HEK293 (cell line): ENCODE data around the gene RHBDL3.
A peak's percentile ranks its signal among the peaks of the same experiment; 100 is the strongest.

Experiments
- CTCF ChIA-PET: fragments of 350-600 bp; formaldehyde crosslinking; extraction: SDS; loops from one replicate; lab custom pipeline; 2021; ENCODE audit warnings: antibody characterized with exemption; lab: Yijun Ruan, JAX
- POLR2A ChIA-PET: fragments of 300-600 bp; formaldehyde crosslinking; extraction: SDS; loops from one replicate; lab custom pipeline; 2020; ENCODE audit warnings: antibody characterized with exemption, inconsistent platforms; lab: Yijun Ruan, JAX
- H3K27ac ChIP-seq: fragments of 200-500 bp; sonication (Bioruptor generic); 2 replicates; pipeline ENCODE4 v1.5.1; 2014; ENCODE audit warnings: low read depth, low read length, control low read depth, inconsistent platforms; ENCODE audit errors: extremely low read depth
- H3K36me3 ChIP-seq, 2 experiments: fragments of 200-500 bp in 1 of 2; sonication (Bioruptor generic) in 1 of 2; 1 replicate in 1 of 2; 2 replicates in 1 of 2; pipeline ENCODE4 v1.5.1; 2014 to 2017; ENCODE audit warnings: inconsistent platforms in 2 of 2, low read length in 2 of 2; ENCODE audit not compliant: control insufficient read depth in 2 of 2, insufficient read depth in 1 of 2
- H3K4me1 ChIP-seq: fragments of 200-500 bp; sonication (Bioruptor generic); 2 replicates; pipeline ENCODE4 v1.5.1; 2014; ENCODE audit warnings: mild to moderate bottlenecking, low read length, inconsistent platforms; ENCODE audit not compliant: control insufficient read depth, insufficient read depth
- H3K4me3 ChIP-seq: 2 replicates; pipeline ENCODE4 v1.5.1; 2011; ENCODE audit warnings: low read depth, mild to moderate bottlenecking, control low read depth, low read length, moderate library complexity
- H3K9me3 ChIP-seq: fragments of 200-500 bp; sonication (Bioruptor generic); 2 replicates; pipeline ENCODE4 v1.5.1; 2014; ENCODE audit warnings: low read depth, low read length, inconsistent platforms; ENCODE audit not compliant: control insufficient read depth, insufficient read depth
- FEZF1 ChIP-seq: fragments of 450-650 bp; formaldehyde crosslinking; IDR thresholded peaks from 2 replicates; pipeline ENCODE4 v1.5.1; 2016; ENCODE audit warnings: missing biosample characterization, missing genetic modification characterization
- KLF8 ChIP-seq: fragments of 450-650 bp; formaldehyde crosslinking; IDR thresholded peaks from 2 replicates; pipeline ENCODE4 v1.5.1; 2016; ENCODE audit warnings: missing biosample characterization, missing genetic modification characterization
- SP2 ChIP-seq: fragments of 450-650 bp; formaldehyde crosslinking; IDR thresholded peaks from 2 replicates; pipeline ENCODE4 v1.5.1; 2016; ENCODE audit warnings: missing biosample characterization, missing genetic modification characterization
- YY2 ChIP-seq: fragments of 450-650 bp; formaldehyde crosslinking; IDR thresholded peaks from 2 replicates; pipeline ENCODE4 v1.5.1; 2016; ENCODE audit warnings: missing biosample characterization, missing genetic modification characterization
- ZBTB20 ChIP-seq: fragments of 450-650 bp; formaldehyde crosslinking; IDR thresholded peaks from 2 replicates; pipeline ENCODE4 v1.5.1; 2016; ENCODE audit warnings: missing biosample characterization, missing genetic modification characterization
- ZFHX2 ChIP-seq: fragments of 450-650 bp; formaldehyde crosslinking; conservative IDR thresholded peaks from 2 replicates; pipeline ENCODE4 v1.5.1; 2016; ENCODE audit warnings: missing biosample characterization, missing genetic modification characterization
- ZNF174 ChIP-seq: fragments of 450-650 bp; formaldehyde crosslinking; IDR thresholded peaks from 2 replicates; pipeline ENCODE4 v1.5.0; 2017; ENCODE audit warnings: missing biosample characterization, mild to moderate bottlenecking, missing genetic modification characterization
- ZNF223 ChIP-seq: fragments of 450-650 bp; formaldehyde crosslinking; IDR thresholded peaks from 2 replicates; pipeline ENCODE4 v1.5.1; 2016; ENCODE audit warnings: missing biosample characterization, missing genetic modification characterization
- ZNF624 ChIP-seq: fragments of 450-650 bp; formaldehyde crosslinking; IDR thresholded peaks from 2 replicates; pipeline ENCODE4 v1.5.1; 2017; ENCODE audit warnings: missing biosample characterization, missing genetic modification characterization
- ZNF664 ChIP-seq: fragments of 450-650 bp; formaldehyde crosslinking; IDR thresholded peaks from 2 replicates; pipeline ENCODE4 v1.5.1; 2016; ENCODE audit warnings: missing biosample characterization, missing genetic modification characterization
- ZNF76 ChIP-seq: fragments of 450-650 bp; formaldehyde crosslinking; IDR thresholded peaks from 2 replicates; pipeline ENCODE4; 2016; ENCODE audit warnings: low read depth, missing biosample characterization, missing genetic modification characterization, borderline replicate concordance
- ZNF791 ChIP-seq: fragments of 450-650 bp; formaldehyde crosslinking; IDR thresholded peaks from 2 replicates; pipeline ENCODE4 v1.5.1; 2016; ENCODE audit warnings: missing biosample characterization, missing genetic modification characterization
- ZSCAN30 ChIP-seq: fragments of 450-650 bp; IDR thresholded peaks from 2 replicates; pipeline ENCODE4 v1.5.1; 2018; ENCODE audit warnings: missing biosample characterization, mild to moderate bottlenecking, missing genetic modification characterization, moderate library complexity
- ZXDB ChIP-seq: fragments of 450-650 bp; formaldehyde crosslinking; IDR thresholded peaks from 2 replicates; pipeline ENCODE4 v1.5.1; 2016; ENCODE audit warnings: missing biosample characterization, missing genetic modification characterization
- TF ChIP-seq, protein P1 (sequence below): sonication (generic); formaldehyde crosslinking; IDR thresholded peaks from 2 replicates; pipeline ENCODE4 v1.8.1; 2022; ENCODE audit warnings: mild to moderate bottlenecking, moderate library complexity, missing genetic modification reagents
- TF ChIP-seq, protein P2 (sequence below): fragments of 450-650 bp; formaldehyde crosslinking; IDR thresholded peaks from 2 replicates; pipeline ENCODE4 v1.5.1; 2016; ENCODE audit warnings: missing biosample characterization, missing genetic modification characterization
- TF ChIP-seq, protein P3 (sequence below): fragments of 450-650 bp; formaldehyde crosslinking; IDR thresholded peaks from 2 replicates; pipeline ENCODE4 v1.5.1; 2016; ENCODE audit warnings: missing biosample characterization, missing genetic modification characterization
- TF ChIP-seq, protein P4 (sequence below): fragments of 450-650 bp; formaldehyde crosslinking; IDR thresholded peaks from 2 replicates; pipeline ENCODE4 v1.5.1; 2016; ENCODE audit warnings: missing biosample characterization, missing genetic modification characterization, borderline replicate concordance
- TF ChIP-seq, protein P5 (sequence below): fragments of 450-650 bp; formaldehyde crosslinking; IDR thresholded peaks from 2 replicates; pipeline ENCODE4 v1.5.1; 2016; ENCODE audit warnings: missing biosample characterization, missing genetic modification characterization

Gene RHBDL3

DNA sequence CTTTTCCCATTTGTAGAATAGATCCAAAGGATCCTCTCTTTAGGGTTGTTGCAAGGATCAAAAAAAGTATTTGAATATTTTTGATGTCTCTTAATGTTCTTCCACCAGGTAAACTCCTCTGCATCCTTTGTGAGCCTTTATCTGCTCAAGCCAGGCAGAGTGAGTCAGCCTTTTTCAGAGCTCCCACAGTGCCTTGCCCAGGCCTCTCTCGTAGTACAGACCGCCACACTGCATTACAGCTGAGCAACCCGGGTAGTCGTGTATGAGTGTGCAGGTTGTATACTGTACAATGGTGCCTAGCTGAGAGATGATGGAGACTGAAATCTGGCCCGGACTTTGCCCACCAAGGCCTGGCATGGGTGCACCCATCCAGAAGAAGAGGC is 20.9 kb downstream of the RHBDL3 start:
- H3K4me3 ChIP-seq, result no peak overlapping the region
- TF ChIP-seq, protein P1, sequence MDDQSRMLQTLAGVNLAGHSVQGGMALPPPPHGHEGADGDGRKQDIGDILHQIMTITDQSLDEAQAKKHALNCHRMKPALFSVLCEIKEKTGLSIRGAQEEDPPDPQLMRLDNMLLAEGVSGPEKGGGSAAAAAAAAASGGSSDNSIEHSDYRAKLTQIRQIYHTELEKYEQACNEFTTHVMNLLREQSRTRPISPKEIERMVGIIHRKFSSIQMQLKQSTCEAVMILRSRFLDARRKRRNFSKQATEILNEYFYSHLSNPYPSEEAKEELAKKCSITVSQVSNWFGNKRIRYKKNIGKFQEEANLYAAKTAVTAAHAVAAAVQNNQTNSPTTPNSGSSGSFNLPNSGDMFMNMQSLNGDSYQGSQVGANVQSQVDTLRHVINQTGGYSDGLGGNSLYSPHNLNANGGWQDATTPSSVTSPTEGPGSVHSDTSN (CRISPR knock-in tag), result no peak
- TF ChIP-seq KLF8 (tag by site-specific recombination) (no peak), ZNF223 (tag by site-specific recombination) (no peak), ZFHX2 (tag by site-specific recombination) (no peak)
- TF ChIP-seq, protein P2, sequence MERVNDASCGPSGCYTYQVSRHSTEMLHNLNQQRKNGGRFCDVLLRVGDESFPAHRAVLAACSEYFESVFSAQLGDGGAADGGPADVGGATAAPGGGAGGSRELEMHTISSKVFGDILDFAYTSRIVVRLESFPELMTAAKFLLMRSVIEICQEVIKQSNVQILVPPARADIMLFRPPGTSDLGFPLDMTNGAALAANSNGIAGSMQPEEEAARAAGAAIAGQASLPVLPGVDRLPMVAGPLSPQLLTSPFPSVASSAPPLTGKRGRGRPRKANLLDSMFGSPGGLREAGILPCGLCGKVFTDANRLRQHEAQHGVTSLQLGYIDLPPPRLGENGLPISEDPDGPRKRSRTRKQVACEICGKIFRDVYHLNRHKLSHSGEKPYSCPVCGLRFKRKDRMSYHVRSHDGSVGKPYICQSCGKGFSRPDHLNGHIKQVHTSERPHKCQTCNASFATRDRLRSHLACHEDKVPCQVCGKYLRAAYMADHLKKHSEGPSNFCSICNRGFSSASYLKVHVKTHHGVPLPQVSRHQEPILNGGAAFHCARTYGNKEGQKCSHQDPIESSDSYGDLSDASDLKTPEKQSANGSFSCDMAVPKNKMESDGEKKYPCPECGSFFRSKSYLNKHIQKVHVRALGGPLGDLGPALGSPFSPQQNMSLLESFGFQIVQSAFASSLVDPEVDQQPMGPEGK, result no peak
- TF ChIP-seq, protein P3, sequence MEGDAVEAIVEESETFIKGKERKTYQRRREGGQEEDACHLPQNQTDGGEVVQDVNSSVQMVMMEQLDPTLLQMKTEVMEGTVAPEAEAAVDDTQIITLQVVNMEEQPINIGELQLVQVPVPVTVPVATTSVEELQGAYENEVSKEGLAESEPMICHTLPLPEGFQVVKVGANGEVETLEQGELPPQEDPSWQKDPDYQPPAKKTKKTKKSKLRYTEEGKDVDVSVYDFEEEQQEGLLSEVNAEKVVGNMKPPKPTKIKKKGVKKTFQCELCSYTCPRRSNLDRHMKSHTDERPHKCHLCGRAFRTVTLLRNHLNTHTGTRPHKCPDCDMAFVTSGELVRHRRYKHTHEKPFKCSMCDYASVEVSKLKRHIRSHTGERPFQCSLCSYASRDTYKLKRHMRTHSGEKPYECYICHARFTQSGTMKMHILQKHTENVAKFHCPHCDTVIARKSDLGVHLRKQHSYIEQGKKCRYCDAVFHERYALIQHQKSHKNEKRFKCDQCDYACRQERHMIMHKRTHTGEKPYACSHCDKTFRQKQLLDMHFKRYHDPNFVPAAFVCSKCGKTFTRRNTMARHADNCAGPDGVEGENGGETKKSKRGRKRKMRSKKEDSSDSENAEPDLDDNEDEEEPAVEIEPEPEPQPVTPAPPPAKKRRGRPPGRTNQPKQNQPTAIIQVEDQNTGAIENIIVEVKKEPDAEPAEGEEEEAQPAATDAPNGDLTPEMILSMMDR, result no peak
- TF ChIP-seq, all 188 proteins: peak for 0
- H3K27ac ChIP-seq, result no peak overlapping the region
- ChIA-PET CTCF (interaction anchor here (0.6 to 2.1 kb wide), 6 partner anchors 15 to 176 kb away, joined by 3 to 7 read pairs (median 4); no protein-coding TSS in a partner anchor), POLR2A (interaction anchor here (0.6 kb wide), 1 partner anchor 367 kb away, joined by 6 read pairs; no protein-coding TSS in a partner anchor)
- peaks cover 0 to 3% of the 10 kb centered on the region in 2 experiments; a peak in 2 of 3 replicates for H3K36me3 ChIP-seq
- no peaks in the 10 kb centered on the region for H3K4me1 ChIP-seq
- H3K9me3 ChIP-seq, result no peaks in the 10 kb centered on the region

DNA sequence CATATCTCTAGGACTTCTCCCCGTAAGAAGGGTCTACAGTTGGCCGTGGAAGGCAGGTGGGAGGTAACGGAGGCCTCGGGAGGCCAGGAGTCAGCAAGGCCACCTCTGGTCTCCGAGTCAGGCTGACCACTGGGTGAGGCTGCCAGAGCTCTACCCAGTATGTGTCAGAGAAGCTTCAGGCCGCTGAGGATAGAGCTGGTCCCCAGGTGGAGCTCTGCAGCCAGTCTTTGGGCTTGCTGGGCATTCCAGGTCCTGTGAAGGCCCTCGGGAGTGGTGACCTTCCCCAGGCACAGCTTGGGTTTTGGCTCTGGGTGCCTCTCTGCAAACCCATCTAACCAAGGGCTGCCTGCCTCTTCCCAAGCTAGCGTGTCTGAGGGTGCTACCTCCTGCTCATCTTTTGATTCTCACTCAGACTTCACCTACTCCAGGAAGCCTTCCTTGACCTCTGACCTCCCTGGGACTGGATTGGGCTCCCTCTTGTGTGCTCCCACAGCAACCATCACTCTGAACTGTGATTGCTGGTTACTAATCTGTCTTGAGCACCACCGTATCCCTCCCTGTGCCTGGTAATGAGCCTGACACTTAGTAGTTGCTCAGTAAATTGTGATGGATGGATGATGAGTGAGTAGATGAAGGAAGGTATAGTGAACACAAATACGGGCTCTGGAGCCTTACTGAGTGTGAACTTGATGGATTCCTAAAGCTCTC is 22.3 kb downstream of the RHBDL3 start:
- Histone ChIP-seq H3K36me3 (peaks cover 0 to 3% of the 10 kb centered on the region in 2 experiments; a peak in 2 of 3 replicates), H3K4me3 (no peak overlapping the region), H3K4me1 (no peaks in the 10 kb centered on the region), H3K27ac (no peak overlapping the region), H3K9me3 (no peaks in the 10 kb centered on the region)
- ChIA-PET CTCF (interaction anchor here (0.9 to 2.1 kb wide), 5 partner anchors 9 to 174 kb away, joined by 3 to 7 read pairs (median 5); no protein-coding TSS in a partner anchor), POLR2A (interaction anchor here (0.5 kb wide), 1 partner anchor 9 kb away, joined by 6 read pairs; no protein-coding TSS in a partner anchor)
- TF ChIP-seq ZNF174 (tag by site-specific recombination) (no peak), ZNF664 (tag by site-specific recombination) (peak; percentile 95)

DNA sequence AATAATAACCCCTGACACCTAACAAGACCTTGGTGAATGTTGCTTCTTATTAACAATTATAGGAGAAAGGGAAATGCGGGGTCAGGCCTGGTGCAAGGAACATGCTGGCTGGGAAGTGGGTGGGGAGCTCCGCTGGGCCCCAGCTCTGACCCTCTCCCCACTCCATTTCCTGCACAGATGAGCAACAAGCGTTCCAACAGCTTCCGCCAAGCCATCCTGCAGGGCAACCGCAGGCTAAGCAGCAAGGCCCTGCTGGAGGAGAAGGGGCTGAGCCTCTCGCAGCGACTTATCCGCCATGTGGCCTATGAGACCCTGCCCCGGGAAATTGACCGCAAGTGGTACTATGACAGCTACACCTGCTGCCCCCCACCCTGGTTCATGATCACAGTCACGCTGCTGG is 23.0 kb downstream of the RHBDL3 start:
- H3K4me3 ChIP-seq, result no peak overlapping the region
- POLR2A ChIA-PET, result no interaction called here
- TF ChIP-seq, protein P4, sequence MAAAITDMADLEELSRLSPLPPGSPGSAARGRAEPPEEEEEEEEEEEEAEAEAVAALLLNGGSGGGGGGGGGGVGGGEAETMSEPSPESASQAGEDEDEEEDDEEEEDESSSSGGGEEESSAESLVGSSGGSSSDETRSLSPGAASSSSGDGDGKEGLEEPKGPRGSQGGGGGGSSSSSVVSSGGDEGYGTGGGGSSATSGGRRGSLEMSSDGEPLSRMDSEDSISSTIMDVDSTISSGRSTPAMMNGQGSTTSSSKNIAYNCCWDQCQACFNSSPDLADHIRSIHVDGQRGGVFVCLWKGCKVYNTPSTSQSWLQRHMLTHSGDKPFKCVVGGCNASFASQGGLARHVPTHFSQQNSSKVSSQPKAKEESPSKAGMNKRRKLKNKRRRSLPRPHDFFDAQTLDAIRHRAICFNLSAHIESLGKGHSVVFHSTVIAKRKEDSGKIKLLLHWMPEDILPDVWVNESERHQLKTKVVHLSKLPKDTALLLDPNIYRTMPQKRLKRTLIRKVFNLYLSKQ (tag by site-specific recombination), result no peak
- TF ChIP-seq, protein P5, sequence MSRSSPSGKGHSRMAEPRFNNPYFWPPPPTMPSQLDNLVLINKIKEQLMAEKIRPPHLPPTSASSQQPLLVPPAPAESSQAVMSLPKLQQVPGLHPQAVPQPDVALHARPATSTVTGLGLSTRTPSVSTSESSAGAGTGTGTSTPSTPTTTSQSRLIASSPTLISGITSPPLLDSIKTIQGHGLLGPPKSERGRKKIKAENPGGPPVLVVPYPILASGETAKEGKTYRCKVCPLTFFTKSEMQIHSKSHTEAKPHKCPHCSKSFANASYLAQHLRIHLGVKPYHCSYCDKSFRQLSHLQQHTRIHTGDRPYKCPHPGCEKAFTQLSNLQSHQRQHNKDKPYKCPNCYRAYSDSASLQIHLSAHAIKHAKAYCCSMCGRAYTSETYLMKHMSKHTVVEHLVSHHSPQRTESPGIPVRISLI (tag by site-specific recombination), result no peak
- no peak for TF ChIP-seq ZNF664 (tag by site-specific recombination)
- no peak for TF ChIP-seq ZSCAN30 (tag by site-specific recombination)
- no peak for TF ChIP-seq ZNF76
- TF ChIP-seq ZBTB20 (tag by site-specific recombination), result no peak
- TF ChIP-seq FEZF1 (tag by site-specific recombination), result no peak
- TF ChIP-seq SP2 (tag by site-specific recombination), result no peak
- no peak for TF ChIP-seq YY2 (tag by site-specific recombination)
- TF ChIP-seq ZNF791, result no peak
- no peak for TF ChIP-seq ZXDB (tag by site-specific recombination)
- no peak for TF ChIP-seq ZNF624 (tag by site-specific recombination)
- TF ChIP-seq, all 188 proteins: peak for 0

More for the DNA sequence above, 23.0 kb downstream of the RHBDL3 start:
- Histone ChIP-seq H3K27ac (no peak overlapping the region), H3K9me3 (no peaks in the 10 kb centered on the region), H3K4me1 (no peaks in the 10 kb centered on the region), H3K36me3 (peaks cover 0 to 3% of the 10 kb centered on the region in 2 experiments; a peak in 2 of 3 replicates)
- CTCF ChIA-PET, result interaction anchor here (0.9 kb wide), 1 partner anchor 11 kb away, joined by 3 read pairs; no protein-coding TSS in a partner anchor
